WTC11 (cell line): ENCODE data around the gene OSTM1.
"Not testable (repeated sequence)": the region's sequence is repeated elsewhere in the genome, so short reads cannot be mapped to it uniquely, and the experiment has no call there.

ENCODE experiments used
- ATF3 ChIP-seq: sonication (generic); formaldehyde crosslinking; conservative IDR thresholded peaks from 2 replicates; pipeline ENCODE4 v1.8.1; 2022; ENCODE audit warnings: mild to moderate bottlenecking, missing genetic modification reagents
- CREB1 ChIP-seq: sonication (generic); formaldehyde crosslinking; IDR thresholded peaks from 2 replicates; pipeline ENCODE4 v1.8.0; 2023; ENCODE audit warnings: mild to moderate bottlenecking, missing genetic modification reagents
- CTCF ChIP-seq: fragments of 200-600 bp; IDR thresholded peaks from 2 replicates; pipeline ENCODE4 v1.8.0; 2022; ENCODE audit warnings: antibody characterized with exemption
- JUN ChIP-seq: sonication (generic); formaldehyde crosslinking; IDR thresholded peaks from 2 replicates; pipeline ENCODE4 v1.8.0; 2023; ENCODE audit warnings: mild to moderate bottlenecking, missing genetic modification reagents
- NR3C1 ChIP-seq: sonication (generic); formaldehyde crosslinking; conservative IDR thresholded peaks from 2 replicates; pipeline ENCODE4 v1.8.1; 2023; ENCODE audit warnings: low read depth, mild to moderate bottlenecking, missing genetic modification reagents
- ZBTB43 ChIP-seq: sonication (generic); formaldehyde crosslinking; IDR thresholded peaks from 2 replicates; pipeline ENCODE4 v1.8.1; 2023; ENCODE audit warnings: mild to moderate bottlenecking, missing genetic modification reagents
- ZNF396 ChIP-seq: fragments of 250-450 bp; sonication (Bioruptor Pico); IDR thresholded peaks from 2 replicates; pipeline ENCODE4 v1.8.0; 2021; ENCODE audit warnings: mild to moderate bottlenecking, moderate library complexity, borderline replicate concordance
- TF ChIP-seq, protein P1 (sequence below): fragments of 250-450 bp; sonication (Bioruptor Pico); IDR thresholded peaks from 2 replicates; pipeline ENCODE4 v1.9.0; 2021; ENCODE audit warnings: mild to moderate bottlenecking
- TF ChIP-seq, protein P2 (sequence below): sonication (generic); formaldehyde crosslinking; IDR thresholded peaks from 2 replicates; pipeline ENCODE4 v1.8.1; 2022; ENCODE audit warnings: low read depth, mild to moderate bottlenecking, moderate library complexity, missing genetic modification reagents, borderline replicate concordance

DNA sequence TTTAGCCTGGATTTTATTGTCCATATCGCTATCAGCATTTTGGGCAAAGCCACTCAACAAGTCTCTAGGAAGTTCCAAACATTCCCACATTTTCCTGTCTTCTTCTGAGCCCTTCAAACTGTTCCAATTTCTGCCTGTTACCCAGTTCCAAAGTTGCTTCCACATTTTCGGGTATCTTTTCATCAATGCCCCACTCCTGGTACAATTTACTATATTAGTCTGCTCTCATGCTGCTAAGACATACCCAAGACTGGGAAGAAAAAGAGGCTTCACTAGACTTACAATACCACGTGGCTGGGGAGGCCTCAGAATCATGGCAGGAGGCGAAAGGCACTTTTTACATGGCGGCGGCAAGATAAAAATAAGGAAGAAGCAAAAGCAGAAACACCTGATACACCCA lies 58.3 kb downstream of the OSTM1 start:
- not testable (repeated sequence) for TF ChIP-seq NR3C1 (CRISPR knock-in tag); ZBTB43; CTCF; CREB1 (CRISPR knock-in tag); ATF3; JUN (CRISPR knock-in tag); ZNF396 (CRISPR knock-in tag)
- TF ChIP-seq, protein P1, sequence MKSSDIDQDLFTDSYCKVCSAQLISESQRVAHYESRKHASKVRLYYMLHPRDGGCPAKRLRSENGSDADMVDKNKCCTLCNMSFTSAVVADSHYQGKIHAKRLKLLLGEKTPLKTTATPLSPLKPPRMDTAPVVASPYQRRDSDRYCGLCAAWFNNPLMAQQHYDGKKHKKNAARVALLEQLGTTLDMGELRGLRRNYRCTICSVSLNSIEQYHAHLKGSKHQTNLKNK: not testable (repeated sequence)
- TF ChIP-seq, protein P2, sequence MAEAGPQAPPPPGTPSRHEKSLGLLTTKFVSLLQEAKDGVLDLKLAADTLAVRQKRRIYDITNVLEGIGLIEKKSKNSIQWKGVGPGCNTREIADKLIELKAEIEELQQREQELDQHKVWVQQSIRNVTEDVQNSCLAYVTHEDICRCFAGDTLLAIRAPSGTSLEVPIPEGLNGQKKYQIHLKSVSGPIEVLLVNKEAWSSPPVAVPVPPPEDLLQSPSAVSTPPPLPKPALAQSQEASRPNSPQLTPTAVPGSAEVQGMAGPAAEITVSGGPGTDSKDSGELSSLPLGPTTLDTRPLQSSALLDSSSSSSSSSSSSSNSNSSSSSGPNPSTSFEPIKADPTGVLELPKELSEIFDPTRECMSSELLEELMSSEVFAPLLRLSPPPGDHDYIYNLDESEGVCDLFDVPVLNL (CRISPR knock-in tag): not testable (repeated sequence)
